Motor neuron (in vitro differentiated cells): ENCODE results near the gene ZNF438. TPM values are rescaled to one million over a fixed set of nuclear protein-coding genes. Genes with fewer than 3 reads are reported as not detected.
A peak's percentile ranks its signal among the peaks of the same experiment; 100 is the strongest.

Experiments used
- ATAC-seq, 8 experiments: fragments of 200-7000 bp; cut with Tn5 transposase; replicated peaks in 6 of 8; 2 replicates each; pipeline ENCODE4 v1.8.0; 2021; ENCODE audit warnings: mild to moderate bottlenecking in 8 of 8, moderate library complexity in 8 of 8
- H3K27ac ChIP-seq, 2 donors: fragments of 250-450 bp; sonication (Bioruptor Pico); 2 replicates each; pipeline ENCODE4 v1.9.0; 2021; ENCODE audit warnings: antibody characterized with exemption in 2 of 2, mild to moderate bottlenecking in 2 of 2, moderate library complexity in 1 of 2
- H3K4me1 ChIP-seq, 2 donors: fragments of 250-450 bp; sonication (Bioruptor Pico); replicated peaks in 1 of 2; 2 replicates each; pipeline ENCODE4 v1.6.1; 2021; ENCODE audit warnings: antibody characterized with exemption in 2 of 2, mild to moderate bottlenecking in 2 of 2, moderate library complexity in 1 of 2
- H3K4me3 ChIP-seq, 5 donors: fragments of 250-450 bp; sonication (Bioruptor Pico); 2 replicates each; pipeline ENCODE4 v1.9.0; 2021; ENCODE audit warnings: antibody characterized with exemption in 5 of 5, mild to moderate bottlenecking in 5 of 5, moderate library complexity in 4 of 5
- WGBS, 10 experiments: fragments of 450-650 bp; shearing (Covaris generic); methylation state at CpG; one replicate each; pipeline ENCODE4 v1.0.0; 2022; 5-methylcytosine and 5-hydroxymethylcytosine counted together
- in situ Hi-C, 9 experiments: fragments of 400-800 bp; cut with MboI; loops; one replicate each; pipeline ENCODE4 v1.15.0; 2021; ENCODE audit warnings: low sequenced_read_pairs in 9 of 9, low pct_unique_long_range_greater_than_20kb in 2 of 9; ENCODE audit not compliant: unreplicated experiment in 9 of 9
- total RNA-seq, 8 experiments: library from RNA; unstranded; fragments of 300-600 nt; gene quantifications; 2 replicates each; pipeline versions ENCODE4 v1.2.3 to v1.2.4, GENCODE V29; 2022

Gene ZNF438
- total RNA-seq, 8 experiments from 2014 or later, result 2.1 to 5.3 (median 3.8) TPM

DNA sequence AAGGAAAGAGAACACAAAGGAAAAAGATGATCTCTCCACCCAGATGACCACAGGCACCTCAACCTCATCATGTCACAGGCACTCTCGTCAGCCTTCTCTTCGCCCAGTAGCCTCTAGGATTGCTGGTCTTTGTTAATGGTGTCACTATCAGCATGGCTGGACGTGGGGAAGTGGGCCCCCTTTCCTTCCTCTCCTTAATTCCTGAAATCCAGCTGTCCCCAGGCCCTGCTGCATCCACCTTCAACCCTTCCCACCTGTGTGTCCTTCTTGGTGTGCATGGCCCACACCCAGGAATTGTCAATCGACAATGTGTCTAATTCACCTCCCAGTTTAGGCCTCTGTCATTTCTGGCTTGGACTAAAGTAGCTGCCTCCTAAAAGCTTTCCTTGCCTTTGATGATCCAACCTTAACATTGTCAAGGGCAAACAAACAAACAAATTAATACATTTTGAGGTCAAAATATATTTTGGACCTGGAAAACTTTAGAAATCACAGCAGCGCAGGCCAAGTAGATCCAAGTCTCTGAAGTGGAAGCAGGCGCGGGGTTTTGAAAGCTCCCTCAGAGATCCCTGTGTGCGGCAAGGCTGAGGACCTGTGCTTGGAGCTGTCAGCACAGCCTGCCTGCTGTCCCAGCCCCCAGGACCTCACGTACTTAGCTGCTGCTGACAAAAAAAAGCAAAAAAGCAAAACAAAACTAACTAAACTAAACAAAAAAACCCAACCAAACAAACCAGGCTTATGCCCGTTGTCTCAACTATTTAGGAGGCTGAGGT lies 208.8 kb downstream of the ZNF438 start:
- H3K27ac ChIP-seq, result no peak overlapping the region
- no peak overlapping the region for H3K4me3 ChIP-seq
- peaks cover 2 to 11% of the 10 kb centered on the region in 2 donors for H3K4me1 ChIP-seq
- in situ Hi-C loops, result no loop called here
- ATAC-seq, result no peak
- 88 to 100% (median 95%) methylated on average over 2 to 7 of the region's 10 CpGs; no CpG with 5 or more reads in 1 of the 10 experiments for WGBS, 10 experiments

DNA sequence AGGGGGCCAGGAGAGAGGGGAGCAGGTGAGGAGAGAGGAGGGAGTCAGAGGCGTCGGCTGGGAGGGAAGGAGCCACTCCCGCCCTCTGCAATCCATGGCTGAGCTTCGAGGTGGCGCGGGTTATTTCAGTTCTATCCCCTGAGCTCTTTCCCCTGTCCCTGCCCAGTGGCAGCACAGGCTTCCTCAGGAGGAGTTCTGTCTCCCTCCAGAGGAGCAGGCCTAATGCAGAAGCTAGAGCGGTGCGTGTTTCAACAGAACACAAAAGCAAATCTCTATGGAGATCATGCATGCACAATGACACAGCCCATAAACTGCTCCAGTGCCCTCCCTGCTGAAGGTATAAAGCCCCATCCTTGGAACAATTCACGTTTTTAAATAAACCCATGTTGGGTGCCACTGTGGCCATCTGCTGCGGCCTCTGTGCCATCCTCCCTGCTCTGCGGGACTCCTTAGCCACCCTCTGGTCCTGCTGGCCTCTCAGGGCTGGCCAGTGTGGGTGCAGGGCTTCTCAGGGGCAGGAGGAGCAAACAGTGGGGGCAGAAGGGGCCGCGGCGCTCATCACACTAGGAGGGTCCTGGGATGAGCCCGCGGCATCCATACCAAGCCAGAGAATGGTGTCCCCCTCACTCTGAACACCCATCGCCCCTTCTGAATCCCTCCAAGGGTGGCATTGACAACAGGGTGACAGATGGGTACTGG lies 209.5 kb downstream of the ZNF438 start:
- Histone ChIP-seq H3K27ac (no peak overlapping the region), H3K4me1 (peaks cover 2 to 11% of the 10 kb centered on the region in 2 donors), H3K4me3 (no peak overlapping the region)
- WGBS, 10 experiments, result 20 to 100% (median 60%) methylated on average over 1 to 7 of the region's 17 CpGs; no CpG with 5 or more reads in 3 of the 10 experiments
- peak; percentile 5 to 92 (median 78) for ATAC-seq
- in situ Hi-C loops, result no loop called here

GRCh38 chr10:30821261-30821993 lies 210.2 kb downstream of the ZNF438 start:
- ATAC-seq, result no peak
- WGBS, 10 experiments, result 57 to 100% (median 78%) methylated on average over 2 to 8 of the region's 10 CpGs; no CpG with 5 or more reads in 2 of the 10 experiments
- in situ Hi-C loops, result no loop called here

DNA sequence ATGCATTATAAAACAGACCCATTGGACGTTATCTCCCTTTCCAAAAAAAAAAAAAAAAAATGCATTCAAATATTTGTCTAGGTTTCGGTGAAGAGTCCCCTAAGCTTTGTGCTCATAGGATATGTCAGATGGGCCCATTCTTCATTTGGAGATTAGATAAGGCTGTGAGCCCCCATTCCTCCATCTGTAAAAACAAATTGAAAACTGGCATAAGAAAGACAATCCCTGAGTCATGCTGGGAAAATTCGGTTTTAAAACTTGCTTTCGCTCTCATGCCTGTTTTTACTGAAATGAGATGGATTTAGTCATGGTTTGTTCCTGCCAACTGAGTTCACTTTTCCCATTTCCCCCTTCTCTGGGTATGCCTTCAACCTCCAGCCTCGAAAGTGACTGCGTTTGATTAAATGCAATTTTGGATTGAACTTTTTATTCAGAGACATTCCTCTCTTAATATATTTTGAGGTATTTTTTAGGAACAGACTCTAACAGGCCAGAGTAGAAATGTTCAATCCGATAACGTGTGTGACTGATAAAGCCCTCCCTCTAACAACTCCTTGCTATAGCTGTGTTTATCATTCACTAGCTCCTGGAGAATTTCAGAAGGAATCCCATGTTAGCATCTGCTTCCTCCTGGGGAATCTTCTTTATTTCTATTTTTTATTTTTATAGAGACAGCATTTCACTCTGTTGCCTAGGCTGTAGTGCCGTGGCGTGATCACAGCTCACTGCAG lies 211.2 kb downstream of the ZNF438 start:
- in situ Hi-C loops, result no loop called here
- Histone ChIP-seq H3K4me1 (peaks cover 11 to 26% of the 10 kb centered on the region in 2 donors), H3K27ac (no peak overlapping the region), H3K4me3 (no peak overlapping the region)
- ATAC-seq, result peak in 3 of 8 experiments; percentile 1 to 5 (median 5)
- 18 to 97% (median 74%) methylated on average over 4 to 10 of the region's 10 CpGs for WGBS, 10 experiments

More at GRCh38 chr10:30821261-30821993, 210.2 kb downstream of the ZNF438 start:
- H3K4me1 ChIP-seq, result peaks cover 5 to 17% of the 10 kb centered on the region in 2 donors
- H3K27ac ChIP-seq, result no peak overlapping the region
- H3K4me3 ChIP-seq, result no peak overlapping the region

DNA sequence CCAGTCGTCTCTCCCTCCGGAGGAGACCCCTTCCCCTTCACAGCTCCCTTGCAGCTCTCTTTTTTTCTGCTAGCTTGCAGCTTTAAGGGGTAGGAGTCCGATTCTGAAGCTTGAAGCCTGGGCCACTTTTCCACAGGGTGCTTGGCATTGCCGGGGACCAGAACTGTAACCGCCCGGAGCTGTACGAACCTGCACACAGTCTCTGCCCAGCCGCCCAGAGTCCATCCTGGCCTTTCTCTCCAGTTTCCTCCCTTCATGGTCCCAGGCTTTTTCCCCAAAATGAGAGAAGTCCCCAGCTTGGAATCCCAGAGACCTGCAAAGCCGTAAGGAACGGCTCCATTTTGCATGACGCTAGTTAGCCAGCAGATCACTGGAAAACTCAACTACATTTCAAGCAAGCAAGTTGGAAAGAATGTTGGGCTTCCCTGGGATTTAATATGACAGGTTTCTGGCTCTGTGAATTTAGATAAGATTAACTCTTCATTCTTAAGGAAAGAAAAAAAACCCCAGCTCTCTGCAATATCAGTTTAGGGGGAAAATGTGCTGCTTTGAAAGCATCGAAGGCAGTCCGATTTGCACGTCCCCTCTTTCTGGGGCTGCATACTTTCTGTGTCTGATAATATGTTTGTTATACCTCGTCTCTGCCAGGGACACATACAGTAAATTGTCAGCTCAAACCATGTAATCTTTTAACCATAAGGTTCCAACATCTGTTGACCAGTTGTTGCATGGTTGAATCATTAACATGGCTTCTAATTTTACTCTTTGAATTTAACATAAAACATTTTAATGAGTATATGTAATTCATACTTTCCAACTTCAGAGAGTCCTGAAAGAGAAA lies 212.1 kb downstream of the ZNF438 start:
- Histone ChIP-seq H3K4me3 (no peak overlapping the region), H3K27ac (no peak overlapping the region), H3K4me1 (peaks cover 11 to 27% of the 10 kb centered on the region in 2 donors)
- peak in 3 of 8 experiments; percentile 29 to 37 (median 33) for ATAC-seq
- in situ Hi-C loops, result no loop called here
- WGBS, 10 experiments, result 0 to 95% (median 71%) methylated on average over 1 to 13 of the region's 15 CpGs; no CpG with 5 or more reads in 1 of the 10 experiments

GRCh38 chr10:30818854-30819253 lies 212.8 kb downstream of the ZNF438 start:
- WGBS, 10 experiments, result 0 to 97% (median 80%) methylated on average over 1 to 4 of the region's 17 CpGs; no CpG with 5 or more reads in 5 of the 10 experiments
- Histone ChIP-seq H3K4me3 (no peak overlapping the region), H3K4me1 (peaks cover 16 to 34% of the 10 kb centered on the region in 2 donors), H3K27ac (no peak overlapping the region)
- peak in 3 of 8 experiments; percentile 64 to 73 (median 70) for ATAC-seq
- in situ Hi-C loops, result no loop called here

DNA sequence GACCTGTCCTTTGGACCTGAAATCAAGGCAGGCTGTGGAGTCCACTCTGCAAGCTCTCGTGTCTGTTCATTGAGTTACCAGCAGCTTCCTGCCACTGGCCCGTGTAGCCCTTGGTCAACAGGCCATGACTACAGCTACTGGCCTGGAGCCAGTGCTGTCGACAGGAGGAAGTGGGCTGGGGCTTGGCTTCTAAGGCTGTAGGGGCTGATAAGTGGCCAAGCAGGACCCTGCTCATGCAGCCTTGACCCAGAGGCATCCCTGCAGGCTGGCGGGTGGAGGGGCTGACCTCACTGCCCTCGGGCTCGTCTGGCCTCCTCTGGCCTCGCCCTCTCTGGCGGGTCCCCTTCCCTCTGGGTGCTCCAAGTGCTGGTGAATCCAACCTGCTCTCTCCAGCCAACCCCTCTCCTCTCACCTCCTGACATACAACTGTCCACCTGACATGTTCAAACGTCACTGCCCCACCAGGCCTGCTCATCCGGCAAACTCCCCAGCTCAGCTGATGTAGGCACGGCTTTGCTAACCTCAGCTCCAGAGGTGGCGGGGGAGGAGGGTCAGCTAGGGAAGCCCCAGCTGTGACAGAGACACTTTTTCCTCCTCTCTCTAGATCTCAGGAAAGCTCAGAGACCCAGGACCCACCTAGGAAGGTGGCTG lies 213.5 kb downstream of the ZNF438 start:
- 0 to 100% (median 55%) methylated on average over 1 to 4 of the region's 12 CpGs; no CpG with 5 or more reads in 4 of the 10 experiments for WGBS, 10 experiments

GRCh38 chr10:30817541-30817940 lies 214.1 kb downstream of the ZNF438 start:
- no peak overlapping the region for H3K4me3 ChIP-seq
- WGBS, 10 experiments, result 33 to 100% (median 100%) methylated on average over 1 to 3 of the region's 5 CpGs; no CpG with 5 or more reads in 2 of the 10 experiments
- H3K4me1 ChIP-seq, result peaks cover 19 to 37% of the 10 kb centered on the region in 2 donors
- in situ Hi-C loops, result no loop called here
- no peak overlapping the region for H3K27ac ChIP-seq
- no peak for ATAC-seq

More for the DNA sequence above, 213.5 kb downstream of the ZNF438 start:
- Histone ChIP-seq H3K4me3 (no peak overlapping the region), H3K4me1 (peaks cover 18 to 37% of the 10 kb centered on the region in 2 donors), H3K27ac (no peak overlapping the region)
- in situ Hi-C loops, result no loop called here
- ATAC-seq, result no peak

GRCh38 chr10:30816820-30817171 lies 214.9 kb downstream of the ZNF438 start:
- in situ Hi-C loops, result no loop called here
- H3K4me1 ChIP-seq, result peaks cover 24 to 37% of the 10 kb centered on the region in 2 donors
- 0 to 80% (median 32%) methylated on average over 1 to 3 of the region's 3 CpGs; no CpG with 5 or more reads in 2 of the 10 experiments for WGBS, 10 experiments
- peak in 6 of 8 experiments; percentile 34 to 85 (median 66) for ATAC-seq
- peak overlapping the region; percentile 45 to 46 for H3K27ac ChIP-seq
- H3K4me3 ChIP-seq, result no peak overlapping the region

DNA sequence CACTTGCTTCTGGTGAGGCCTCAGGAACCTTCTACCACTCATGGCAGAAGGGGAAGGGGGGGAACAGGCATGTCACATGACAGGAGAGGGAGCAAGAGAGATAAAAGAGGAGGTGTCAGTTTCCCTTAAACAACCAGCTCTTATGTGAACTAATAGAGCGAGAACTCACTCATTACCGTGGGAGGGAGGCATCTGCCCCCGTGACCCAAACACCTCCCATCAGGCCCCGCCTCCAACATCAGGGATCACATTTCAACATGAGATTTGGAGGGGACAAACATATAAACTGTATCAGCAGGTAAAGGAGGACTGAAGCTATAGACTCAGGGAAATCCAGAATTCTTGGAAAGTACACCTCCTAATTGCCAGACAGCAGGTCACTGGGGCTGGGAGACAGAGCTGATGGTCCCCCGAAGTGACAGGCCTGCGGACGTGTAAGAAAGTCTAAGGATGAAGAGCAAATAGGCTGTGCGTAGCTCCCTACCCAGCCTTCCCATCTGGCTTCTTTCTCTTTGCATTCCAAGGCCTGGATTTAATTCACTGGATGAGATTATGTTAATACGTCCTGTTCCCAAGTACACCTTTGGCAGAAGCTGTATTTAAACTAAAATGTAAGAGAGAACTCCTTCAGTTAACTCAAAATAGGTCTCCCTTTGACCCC lies 215.4 kb downstream of the ZNF438 start:
- WGBS, 10 experiments, result 34 to 100% (median 50%) methylated on average over 1 to 8 of the region's 9 CpGs; no CpG with 5 or more reads in 1 of the 10 experiments
- H3K27ac ChIP-seq, result peak overlapping the region; percentile 45 to 46
- no peak overlapping the region for H3K4me3 ChIP-seq
- H3K4me1 ChIP-seq, result peaks cover 29 to 42% of the 10 kb centered on the region in 2 donors
- peak in 5 of 8 experiments; percentile 21 to 63 (median 53) for ATAC-seq
- in situ Hi-C loops, result no loop called here
